Fibroblast of villous mesenchyme (primary cell): ENCODE measurements around the gene SLC34A1. TPM values are rescaled to one million over a fixed set of nuclear protein-coding genes. Genes with fewer than 3 reads are reported as not detected.

ENCODE experiments used
- DNase-seq: peaks from one replicate; pipeline ENCODE4 v3.0.0-alpha.2; 2010; ENCODE audit warnings: low read depth
- H3K4me3 ChIP-seq: 2 replicates; pipeline ENCODE4 v1.5.1; 2011; ENCODE audit warnings: low read depth, mild to moderate bottlenecking, low read length
- CTCF ChIP-seq: IDR thresholded peaks from 2 replicates; pipeline ENCODE4 v1.5.1; 2012; ENCODE audit warnings: low read depth, mild to moderate bottlenecking, low read length; ENCODE audit not compliant: insufficient read depth
- total RNA-seq: library from RNA; depleted of rRNA; stranded (reverse); fragments of >200 nt; gene quantifications from 2 replicates; pipeline ENCODE4 v1.2.3, GENCODE V29; 2012

SLC34A1 gene
- total RNA-seq, 1 donor = not detected

GRCh38 chr5:177367981-177368868 is 16.0 kb upstream of the SLC34A1 start:
- TF ChIP-seq CTCF = no peak
- DNase-seq = no peak
- H3K4me3 ChIP-seq = no peak overlapping the region

DNA sequence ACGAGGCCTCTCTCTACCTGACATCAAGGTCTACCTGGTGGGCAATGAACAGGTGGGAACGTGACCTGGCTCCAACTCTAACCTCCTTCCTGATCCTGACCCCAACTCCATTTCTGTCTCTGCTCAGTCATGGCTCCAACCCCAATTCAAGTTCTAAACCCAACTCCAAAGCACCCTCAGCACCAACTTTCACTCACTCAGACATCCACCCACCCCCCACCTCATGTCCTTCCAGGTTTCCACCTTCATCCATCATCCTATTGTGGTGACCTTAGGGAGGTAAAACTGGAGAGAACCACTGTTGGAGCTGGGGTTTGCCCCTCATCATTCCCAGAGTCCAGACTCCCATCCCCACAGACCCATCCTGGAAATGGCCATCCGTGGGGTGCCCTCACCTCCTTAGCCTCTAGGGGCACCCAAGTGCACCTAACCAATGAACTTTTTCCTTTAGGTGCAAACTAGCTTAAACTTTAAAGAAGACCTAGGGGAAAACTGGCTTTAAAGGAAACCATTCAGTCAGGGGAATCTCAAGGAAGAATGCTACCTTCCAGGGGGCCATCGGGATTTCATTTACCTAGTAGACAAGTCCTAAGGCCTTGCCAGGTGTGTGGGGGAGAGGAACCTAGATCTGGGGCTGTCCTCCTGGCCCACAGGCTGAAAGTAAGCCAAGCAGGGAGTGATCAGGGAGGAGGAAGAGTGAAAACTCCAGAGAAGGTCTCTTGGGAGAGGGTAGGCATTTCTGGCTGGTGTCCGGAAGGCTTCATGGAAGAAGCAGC is 15.2 kb upstream of the SLC34A1 start:
- peak; percentile 78 for TF ChIP-seq CTCF
- no peak overlapping the region for H3K4me3 ChIP-seq
- DNase-seq = no peak

DNA sequence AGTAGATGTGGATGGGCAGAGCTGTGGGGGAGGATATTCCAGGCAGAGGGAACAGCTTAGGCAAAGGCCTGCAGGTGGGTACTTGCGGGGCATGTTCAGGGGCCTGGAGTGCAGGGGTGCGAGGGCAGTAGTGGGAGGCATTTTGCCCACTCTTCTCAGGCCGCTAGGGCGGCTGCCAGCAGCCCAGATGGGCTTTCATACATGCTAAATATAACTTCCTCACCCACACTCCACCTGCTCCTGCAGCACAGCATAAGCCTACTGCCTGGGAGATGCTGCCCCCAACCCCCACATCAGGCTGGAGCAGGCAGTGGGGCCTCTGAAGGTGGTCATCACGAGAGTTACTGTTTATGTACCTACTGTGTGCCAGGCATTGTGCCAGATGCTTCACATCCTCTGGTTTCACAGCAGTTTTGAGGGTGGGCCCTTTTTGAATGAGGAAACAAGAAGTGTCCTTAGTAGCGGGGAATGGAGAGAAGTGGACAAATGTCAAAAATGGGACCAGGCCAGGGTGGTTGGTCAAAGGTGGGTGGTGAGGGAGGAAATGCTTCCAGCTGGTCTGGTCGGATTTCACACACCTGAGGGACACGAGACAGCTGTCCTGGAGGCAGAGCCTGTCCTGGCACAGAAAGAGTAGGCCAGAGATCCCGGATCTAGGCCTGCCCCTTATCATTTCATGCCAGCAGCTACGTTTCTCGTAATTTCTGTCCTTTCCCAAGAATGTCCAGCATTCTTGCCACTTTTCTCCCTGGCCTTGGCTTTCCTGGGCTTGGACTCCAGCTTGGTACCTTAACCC is 14.4 kb upstream of the SLC34A1 start:
- no peak for TF ChIP-seq CTCF
- no peak for DNase-seq

GRCh38 chr5:177370488-177371119 is 13.6 kb upstream of the SLC34A1 start:
- TF ChIP-seq CTCF = peak; percentile 65
- H3K4me3 ChIP-seq = peak overlapping the region; percentile 67
- DNase-seq = peak; percentile 92

More for the DNA sequence above, 14.4 kb upstream of the SLC34A1 start:
- no peak overlapping the region for H3K4me3 ChIP-seq

GRCh38 chr5:177371120-177372033 is 12.9 kb upstream of the SLC34A1 start:
- TF ChIP-seq CTCF = no peak
- DNase-seq = no peak

More at GRCh38 chr5:177371120-177372033, 12.9 kb upstream of the SLC34A1 start:
- peak overlapping the region; percentile 67 for H3K4me3 ChIP-seq
